ENCODE measurements around the gene MRPL17. TPM values are rescaled to one million over a fixed set of nuclear protein-coding genes. Genes with fewer than 3 reads are reported as not detected.

MRPL17 gene
- 86.2 to 114 TPM (median 99.7 TPM) in 5 replicates for total RNA-seq (2022; extraction: Qiagen RNA extraction)

DNA sequence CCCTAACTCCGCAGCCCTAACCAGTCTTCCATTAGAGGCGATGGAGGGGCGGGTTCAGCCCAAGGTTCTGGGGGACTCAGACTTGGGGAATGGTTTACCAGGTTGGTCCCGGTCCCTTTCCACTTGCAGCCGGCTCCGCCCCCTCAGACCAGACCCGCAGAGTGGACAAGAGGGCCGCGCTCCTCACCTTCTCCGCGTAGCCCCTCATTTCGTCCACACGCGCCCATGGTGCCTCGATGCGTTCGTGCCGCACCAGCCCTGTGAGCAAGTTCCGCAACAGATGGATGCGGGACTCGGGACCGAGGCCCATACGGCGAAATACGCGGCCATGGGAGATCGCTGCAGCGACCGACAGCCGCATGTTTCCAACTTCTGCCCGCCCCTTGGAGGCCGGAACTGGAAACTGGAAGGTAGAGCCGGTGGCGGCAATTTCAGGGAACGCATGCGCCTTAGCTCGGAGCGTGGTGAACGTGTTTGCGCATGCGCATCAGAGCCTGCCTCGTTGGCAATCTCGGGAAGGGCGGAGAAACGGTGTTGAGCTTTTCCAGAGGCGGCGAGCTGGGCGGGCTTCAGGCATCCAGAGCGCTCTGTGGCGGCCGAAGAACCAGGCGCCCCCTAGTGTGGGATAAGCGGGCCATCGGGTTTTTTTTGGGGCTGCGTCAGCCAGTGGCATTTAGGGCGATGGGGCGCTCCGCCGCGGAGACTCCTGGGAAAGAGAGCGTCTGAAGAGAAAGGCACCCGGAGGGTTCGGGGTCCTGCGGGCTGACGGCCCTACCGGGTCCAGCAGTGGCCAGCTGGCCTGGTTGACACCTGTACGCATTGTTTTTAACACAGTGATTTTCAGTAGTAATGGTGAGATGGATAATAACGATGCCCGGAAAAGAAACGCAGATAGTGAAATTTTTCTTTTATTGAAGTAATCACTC is at the start of gene MRPL17:
MRPL17 (minus strand) TSS at position 405 of the 926 bp plus-strand sequence; CDS start at position 361, 44 bp downstream.

GRCh38 chr11:6655790-6656583 is 27.2 kb downstream of the MRPL17 start, which contains the start of gene DCHS1:
TSS of gene DCHS1 (minus strand) at chr11:6655809. CDS start at chr11:6641613, 14,196 bp downstream.

Other genes with a start within 250 kb of the MRPL17 start
- gene HPX, start 242.4 kb downstream of the MRPL17 start, total RNA-seq (2022; extraction: Qiagen RNA extraction): 0.27 to 0.75 TPM (median 0.59 TPM) in 5 replicates
- gene TRIM3, start 209.4 kb downstream of the MRPL17 start, total RNA-seq (2022; extraction: Qiagen RNA extraction): 13.8 to 22.2 TPM (median 20.0 TPM) in 5 replicates
- gene ARFIP2, start 202.0 kb downstream of the MRPL17 start, total RNA-seq (2022; extraction: Qiagen RNA extraction): 52.0 to 56.2 TPM (median 52.8 TPM) in 5 replicates
- 24.5 to 32.9 TPM (median 31.0 TPM) in 5 replicates for gene TIMM10B, start 201.8 kb downstream of the MRPL17 start, total RNA-seq (2022; extraction: Qiagen RNA extraction)
- 2.2 to 4.1 TPM (median 3.3 TPM) in 5 replicates for gene DNHD1, start 186.1 kb downstream of the MRPL17 start, total RNA-seq (2022; extraction: Qiagen RNA extraction)
- gene RRP8, start 79.7 kb downstream of the MRPL17 start, total RNA-seq (2022; extraction: Qiagen RNA extraction): 28.7 to 36.9 TPM (median 31.5 TPM) in 5 replicates
- 106 to 120 TPM (median 115 TPM) in 5 replicates for gene ILK, start 79.6 kb downstream of the MRPL17 start, total RNA-seq (2022; extraction: Qiagen RNA extraction)
- gene TAF10, start 71.1 kb downstream of the MRPL17 start, total RNA-seq (2022; extraction: Qiagen RNA extraction): 205 to 228 TPM (median 219 TPM) in 5 replicates
- 40.1 to 48.0 TPM (median 45.5 TPM) in 5 replicates for gene TPP1, start 63.9 kb downstream of the MRPL17 start, total RNA-seq (2022; extraction: Qiagen RNA extraction)
- gene DCHS1, start 27.5 kb downstream of the MRPL17 start, total RNA-seq (2022; extraction: Qiagen RNA extraction): 0.06 to 0.12 TPM (median 0.10 TPM) in 5 replicates
- gene OR2AG2, start 88.6 kb upstream of the MRPL17 start, total RNA-seq (2022; extraction: Qiagen RNA extraction): 0.03 TPM in 1 of 5 replicates, not detected in the others
- gene OR2AG1, start 99.7 kb upstream of the MRPL17 start, total RNA-seq (2022; extraction: Qiagen RNA extraction): not detected in 5 replicates
- not detected in 5 replicates for gene OR6A2, start 116.3 kb upstream of the MRPL17 start, total RNA-seq (2022; extraction: Qiagen RNA extraction)
- not detected in 5 replicates for gene OR10A5, start 162.3 kb upstream of the MRPL17 start, total RNA-seq (2022; extraction: Qiagen RNA extraction)
- not detected in 5 replicates for gene OR10A2, start 179.7 kb upstream of the MRPL17 start, total RNA-seq (2022; extraction: Qiagen RNA extraction)
- gene OR10A4, start 193.3 kb upstream of the MRPL17 start, total RNA-seq (2022; extraction: Qiagen RNA extraction): not detected in 5 replicates
- gene OR2D2, start 209.2 kb upstream of the MRPL17 start, total RNA-seq (2022; extraction: Qiagen RNA extraction): not detected in 5 replicates
- gene OR2D3, start 237.7 kb upstream of the MRPL17 start, total RNA-seq (2022; extraction: Qiagen RNA extraction): not detected in 5 replicates
- gene ZNF215, start 243.1 kb upstream of the MRPL17 start, total RNA-seq (2022; extraction: Qiagen RNA extraction): 0.82 to 1.2 TPM (median 0.95 TPM) in 5 replicates